ENCODE data around the gene SPPL3.

The SPPL3 gene

GRCh38 chr12:120826335-120826734 lies 77.8 kb downstream of the SPPL3 start:
- no peak overlapping the region for H3K9ac ChIP-seq (ENCODE audit: low read depth, low read length)
- no peaks in the 10 kb centered on the region for H3K27me3 ChIP-seq (ENCODE audit: control insufficient read depth, insufficient read depth, low read length)
- H3K36me3 ChIP-seq (ENCODE audit: insufficient read depth, low read length): no peaks in the 10 kb centered on the region
- no peaks in the 10 kb centered on the region for H3K4me1 ChIP-seq (ENCODE audit: control insufficient read depth, insufficient read depth, low read length)
- H3K9me3 ChIP-seq (replicated peaks; ENCODE audit: low read length): no peaks in the 10 kb centered on the region
- H3K4me3 ChIP-seq (ENCODE audit: low read length): no peak overlapping the region
- no peak overlapping the region for H3K4me2 ChIP-seq (ENCODE audit: low read length)

- no peaks in the 10 kb centered on the region for H3K27me3 ChIP-seq (ENCODE audit: control insufficient read depth, insufficient read depth, low read length)
- no peak overlapping the region for H3K9ac ChIP-seq (ENCODE audit: low read depth, low read length)
- no peaks in the 10 kb centered on the region for H3K36me3 ChIP-seq (ENCODE audit: insufficient read depth, low read length)
- H3K4me1 ChIP-seq (ENCODE audit: control insufficient read depth, insufficient read depth, low read length): no peaks in the 10 kb centered on the region
- no peak overlapping the region for H3K4me3 ChIP-seq (ENCODE audit: low read length)
- H3K4me2 ChIP-seq (ENCODE audit: low read length): no peak overlapping the region
- H3K9me3 ChIP-seq (replicated peaks; ENCODE audit: low read length): no peaks in the 10 kb centered on the region
These were observed 78.8 kb downstream of the SPPL3 start for GRCh38 chr12:120825337-120825736.

- Histone ChIP-seq H3K4me2 (ENCODE audit: low read length) (no peak overlapping the region), H3K9me3 (replicated peaks; ENCODE audit: low read length) (no peaks in the 10 kb centered on the region), H3K4me1 (ENCODE audit: control insufficient read depth, insufficient read depth, low read length) (no peaks in the 10 kb centered on the region), H3K9ac (ENCODE audit: low read depth, low read length) (no peak overlapping the region), H3K27me3 (ENCODE audit: control insufficient read depth, insufficient read depth, low read length) (no peaks in the 10 kb centered on the region), H3K36me3 (ENCODE audit: insufficient read depth, low read length) (no peaks in the 10 kb centered on the region), H3K4me3 (ENCODE audit: low read length) (no peak overlapping the region)
These were observed 81.2 kb downstream of the SPPL3 start for GRCh38 chr12:120822832-120823503.

- Histone ChIP-seq H3K4me3 (ENCODE audit: low read length) (no peak overlapping the region), H3K4me1 (ENCODE audit: control insufficient read depth, insufficient read depth, low read length) (no peaks in the 10 kb centered on the region), H3K27me3 (ENCODE audit: control insufficient read depth, insufficient read depth, low read length) (no peaks in the 10 kb centered on the region), H3K9me3 (replicated peaks; ENCODE audit: low read length) (no peaks in the 10 kb centered on the region), H3K36me3 (ENCODE audit: insufficient read depth, low read length) (no peaks in the 10 kb centered on the region), H3K4me2 (ENCODE audit: low read length) (no peak overlapping the region), H3K9ac (ENCODE audit: low read depth, low read length) (no peak overlapping the region)
These were observed 82.3 kb downstream of the SPPL3 start for GRCh38 chr12:120821878-120822277.

- Histone ChIP-seq H3K4me1 (ENCODE audit: control insufficient read depth, insufficient read depth, low read length) (no peaks in the 10 kb centered on the region), H3K9ac (ENCODE audit: low read depth, low read length) (no peak overlapping the region), H3K4me2 (ENCODE audit: low read length) (no peak overlapping the region), H3K27me3 (ENCODE audit: control insufficient read depth, insufficient read depth, low read length) (no peaks in the 10 kb centered on the region), H3K9me3 (replicated peaks; ENCODE audit: low read length) (no peaks in the 10 kb centered on the region), H3K36me3 (ENCODE audit: insufficient read depth, low read length) (no peaks in the 10 kb centered on the region), H3K4me3 (ENCODE audit: low read length) (no peak overlapping the region)
These were observed 83.2 kb downstream of the SPPL3 start for GRCh38 chr12:120820884-120821510.

- no peak overlapping the region for H3K4me2 ChIP-seq (ENCODE audit: low read length)
- no peaks in the 10 kb centered on the region for H3K4me1 ChIP-seq (ENCODE audit: control insufficient read depth, insufficient read depth, low read length)
- no peak overlapping the region for H3K9ac ChIP-seq (ENCODE audit: low read depth, low read length)
- no peaks in the 10 kb centered on the region for H3K27me3 ChIP-seq (ENCODE audit: control insufficient read depth, insufficient read depth, low read length)
- H3K36me3 ChIP-seq (ENCODE audit: insufficient read depth, low read length): no peaks in the 10 kb centered on the region
- H3K4me3 ChIP-seq (ENCODE audit: low read length): no peak overlapping the region
- H3K9me3 ChIP-seq (replicated peaks; ENCODE audit: low read length): no peaks in the 10 kb centered on the region
These were observed 85.7 kb downstream of the SPPL3 start for GRCh38 chr12:120818416-120818815.

- no peak overlapping the region for H3K4me2 ChIP-seq (ENCODE audit: low read length)
- H3K36me3 ChIP-seq (ENCODE audit: insufficient read depth, low read length): no peaks in the 10 kb centered on the region
- no peaks in the 10 kb centered on the region for H3K4me1 ChIP-seq (ENCODE audit: control insufficient read depth, insufficient read depth, low read length)
- no peaks in the 10 kb centered on the region for H3K27me3 ChIP-seq (ENCODE audit: control insufficient read depth, insufficient read depth, low read length)
- no peak overlapping the region for H3K9ac ChIP-seq (ENCODE audit: low read depth, low read length)
- no peaks in the 10 kb centered on the region for H3K9me3 ChIP-seq (replicated peaks; ENCODE audit: low read length)
- H3K4me3 ChIP-seq (ENCODE audit: low read length): no peak overlapping the region
These were observed 86.4 kb downstream of the SPPL3 start for GRCh38 chr12:120817559-120818330.

GRCh38 chr12:120816363-120816762 lies 87.8 kb downstream of the SPPL3 start:
- Histone ChIP-seq H3K9ac (ENCODE audit: low read depth, low read length) (no peak overlapping the region), H3K36me3 (ENCODE audit: insufficient read depth, low read length) (no peaks in the 10 kb centered on the region), H3K4me1 (ENCODE audit: control insufficient read depth, insufficient read depth, low read length) (no peaks in the 10 kb centered on the region), H3K4me3 (ENCODE audit: low read length) (no peak overlapping the region), H3K4me2 (ENCODE audit: low read length) (no peak overlapping the region), H3K27me3 (ENCODE audit: control insufficient read depth, insufficient read depth, low read length) (no peaks in the 10 kb centered on the region), H3K9me3 (replicated peaks; ENCODE audit: low read length) (no peaks in the 10 kb centered on the region)

- H3K4me2 ChIP-seq (ENCODE audit: low read length): no peak overlapping the region
- H3K36me3 ChIP-seq (ENCODE audit: insufficient read depth, low read length): no peaks in the 10 kb centered on the region
- no peaks in the 10 kb centered on the region for H3K9me3 ChIP-seq (replicated peaks; ENCODE audit: low read length)
- H3K27me3 ChIP-seq (ENCODE audit: control insufficient read depth, insufficient read depth, low read length): no peaks in the 10 kb centered on the region
- H3K9ac ChIP-seq (ENCODE audit: low read depth, low read length): no peak overlapping the region
- H3K4me3 ChIP-seq (ENCODE audit: low read length): no peak overlapping the region
- no peaks in the 10 kb centered on the region for H3K4me1 ChIP-seq (ENCODE audit: control insufficient read depth, insufficient read depth, low read length)
These were observed 89.2 kb downstream of the SPPL3 start for GRCh38 chr12:120814903-120815429.

GRCh38 chr12:120814203-120814902 lies 89.8 kb downstream of the SPPL3 start:
- Histone ChIP-seq H3K9me3 (replicated peaks; ENCODE audit: low read length) (no peaks in the 10 kb centered on the region), H3K4me3 (ENCODE audit: low read length) (no peak overlapping the region), H3K9ac (ENCODE audit: low read depth, low read length) (no peak overlapping the region), H3K4me1 (ENCODE audit: control insufficient read depth, insufficient read depth, low read length) (no peaks in the 10 kb centered on the region), H3K4me2 (ENCODE audit: low read length) (no peak overlapping the region), H3K27me3 (ENCODE audit: control insufficient read depth, insufficient read depth, low read length) (no peaks in the 10 kb centered on the region), H3K36me3 (ENCODE audit: insufficient read depth, low read length) (peaks cover 5% of the 10 kb centered on the region)

GRCh38 chr12:120813588-120814153 lies 90.5 kb downstream of the SPPL3 start:
- no peaks in the 10 kb centered on the region for H3K4me1 ChIP-seq (ENCODE audit: control insufficient read depth, insufficient read depth, low read length)
- H3K27me3 ChIP-seq (ENCODE audit: control insufficient read depth, insufficient read depth, low read length): no peaks in the 10 kb centered on the region
- H3K36me3 ChIP-seq (ENCODE audit: insufficient read depth, low read length): peaks cover 5% of the 10 kb centered on the region
- H3K4me3 ChIP-seq (ENCODE audit: low read length): no peak overlapping the region
- no peak overlapping the region for H3K4me2 ChIP-seq (ENCODE audit: low read length)
- no peaks in the 10 kb centered on the region for H3K9me3 ChIP-seq (replicated peaks; ENCODE audit: low read length)
- no peak overlapping the region for H3K9ac ChIP-seq (ENCODE audit: low read depth, low read length)
